H9 (cell line): ENCODE measurements around the gene DCUN1D5. TPM values are rescaled to one million over a fixed set of nuclear protein-coding genes. Genes with fewer than 3 reads are reported as not detected.

Experiments
- DNase-seq: peaks from one replicate; pipeline ENCODE4 v3.0.0-alpha.2; 2017
- H2AFZ ChIP-seq: one replicate; pipeline ENCODE4 v1.6.1; 2013; ENCODE audit warnings: mild to moderate bottlenecking, low read length, control low read depth, moderate library complexity
- H2AK5ac ChIP-seq: 2 replicates; pipeline ENCODE4 v1.6.1; 2013; ENCODE audit warnings: low read length, control low read depth, mixed read lengths; ENCODE audit not compliant: insufficient read length
- H2BK120ac ChIP-seq: one replicate; pipeline ENCODE4 v1.6.1; 2013; ENCODE audit warnings: low read depth, mild to moderate bottlenecking, low read length, control low read depth, inconsistent platforms; ENCODE audit not compliant: poor library complexity, severe bottlenecking
- H2BK12ac ChIP-seq: 2 replicates; pipeline ENCODE4 v1.6.1; 2013; ENCODE audit warnings: low read length, control low read depth, mixed read lengths, low read depth; ENCODE audit not compliant: insufficient read length
- H2BK15ac ChIP-seq: 2 replicates; pipeline ENCODE4 v1.6.1; 2013; ENCODE audit warnings: low read depth, low read length, control low read depth
- H2BK20ac ChIP-seq: one replicate; pipeline ENCODE4 v1.6.1; 2013; ENCODE audit warnings: low read depth, mild to moderate bottlenecking, low read length, control low read depth, inconsistent platforms; ENCODE audit not compliant: poor library complexity, severe bottlenecking
- H2BK5ac ChIP-seq: 2 replicates; pipeline ENCODE4 v1.6.1; 2013; ENCODE audit warnings: low read length, control low read depth, mixed read lengths; ENCODE audit not compliant: insufficient read length
- H3K14ac ChIP-seq: 2 replicates; pipeline ENCODE4 v1.6.1; 2013; ENCODE audit warnings: low read length, control low read depth; ENCODE audit not compliant: insufficient read depth
- H3K18ac ChIP-seq: 2 replicates; pipeline ENCODE4 v1.6.1; 2013; ENCODE audit warnings: low read depth, mild to moderate bottlenecking, mixed read lengths, low read length, control low read depth; ENCODE audit not compliant: insufficient read length
- H3K23ac ChIP-seq: 2 replicates; pipeline ENCODE4 v1.6.1; 2013; ENCODE audit warnings: low read length, control low read depth, mixed read lengths, low read depth; ENCODE audit not compliant: insufficient read length
- H3K23me2 ChIP-seq: 2 replicates; pipeline ENCODE4 v1.6.1; 2013; ENCODE audit warnings: low read depth, mild to moderate bottlenecking, mixed read lengths, low read length, control low read depth; ENCODE audit not compliant: insufficient read length, poor library complexity, severe bottlenecking
- H3K27ac ChIP-seq: 2 replicates; pipeline ENCODE4 v1.5.1; 2013; ENCODE audit warnings: low read length, control low read depth, mixed read lengths, low read depth; ENCODE audit not compliant: insufficient read length
- H3K27me3 ChIP-seq: 2 replicates; pipeline ENCODE4 v1.6.1; 2013; ENCODE audit warnings: low read length, control low read depth, inconsistent platforms; ENCODE audit not compliant: insufficient read depth
- H3K4ac ChIP-seq: 2 replicates; pipeline ENCODE4 v1.6.1; 2013; ENCODE audit warnings: low read depth, mild to moderate bottlenecking, control low read depth, inconsistent platforms, low read length, moderate library complexity
- H3K4me1 ChIP-seq: 2 replicates; pipeline ENCODE4 v1.6.1; 2013; ENCODE audit warnings: low read length, control low read depth, inconsistent platforms; ENCODE audit not compliant: insufficient read depth
- H3K4me2 ChIP-seq: 2 replicates; pipeline ENCODE4 v1.6.1; 2013; ENCODE audit warnings: low read length, control low read depth, mixed read lengths; ENCODE audit not compliant: insufficient read length, insufficient read depth
- H3K56ac ChIP-seq: 2 replicates; pipeline ENCODE4 v1.6.1; 2013; ENCODE audit warnings: low read depth, mild to moderate bottlenecking, mixed read lengths, low read length, control low read depth; ENCODE audit not compliant: insufficient read length
- H3K79me1 ChIP-seq: 2 replicates; pipeline ENCODE4 v1.6.1; 2013; ENCODE audit warnings: low read depth, mild to moderate bottlenecking, moderate library complexity, low read length, control low read depth, inconsistent platforms; ENCODE audit not compliant: insufficient read depth, poor library complexity, severe bottlenecking
- H3K79me2 ChIP-seq: 2 replicates; pipeline ENCODE4 v1.6.1; 2013; ENCODE audit warnings: low read length, control low read depth, inconsistent platforms; ENCODE audit not compliant: insufficient read depth
- H3K9ac ChIP-seq: 2 replicates; pipeline ENCODE4 v1.6.1; 2013; ENCODE audit warnings: low read length, control low read depth, mixed read lengths; ENCODE audit not compliant: insufficient read length; ENCODE audit errors: extremely low read depth
- H3K9me3 ChIP-seq: one replicate; pipeline ENCODE4 v1.6.1; 2013; ENCODE audit warnings: low read depth, low read length, inconsistent platforms; ENCODE audit not compliant: control insufficient read depth
- H3T11ph ChIP-seq: one replicate; pipeline ENCODE4 v1.6.1; 2013; ENCODE audit warnings: mild to moderate bottlenecking, low read length, control low read depth, inconsistent platforms
- H4K20me1 ChIP-seq: one replicate; pipeline ENCODE4 v1.6.1; 2013; ENCODE audit not compliant: control insufficient read depth, insufficient read length, insufficient read depth
- H4K5ac ChIP-seq: 2 replicates; pipeline ENCODE4 v1.6.1; 2013; ENCODE audit warnings: low read depth, mild to moderate bottlenecking, mixed read lengths, low read length, control low read depth; ENCODE audit not compliant: insufficient read length
- H4K8ac ChIP-seq: replicated peaks from 2 replicates; pipeline ENCODE4 v1.6.1; 2013; ENCODE audit warnings: low read length, control low read depth, mixed read lengths, low read depth; ENCODE audit not compliant: insufficient read length
- H4K91ac ChIP-seq: 2 replicates; pipeline ENCODE4 v1.6.1; 2013; ENCODE audit warnings: low read depth, mild to moderate bottlenecking, moderate library complexity, mixed read lengths, low read length, control low read depth; ENCODE audit not compliant: insufficient read length
- H3K27ac Mint-ChIP-seq, 3 experiments: 2 replicates in 2 of 3; 3 replicates in 1 of 3; pipeline ENCODE4 v1.8.0; 2020 to 2021; ENCODE audit warnings: mixed read lengths in 3 of 3, mild to moderate bottlenecking in 1 of 3, moderate library complexity in 1 of 3
- H3K27me3 Mint-ChIP-seq: 2 replicates; pipeline ENCODE4 v1.8.0; 2021; ENCODE audit warnings: low read depth, mild to moderate bottlenecking, moderate library complexity, mixed read lengths
- H3K36me3 Mint-ChIP-seq, 3 experiments: 2 replicates in 2 of 3; 3 replicates in 1 of 3; pipeline ENCODE4 v1.8.0; 2020 to 2021; ENCODE audit warnings: low read depth in 3 of 3, mixed read lengths in 3 of 3; ENCODE audit not compliant: insufficient read depth in 1 of 3
- H3K4me1 Mint-ChIP-seq, 2 experiments: 2 replicates each; pipeline ENCODE4 v1.8.0; 2020; ENCODE audit warnings: mixed read lengths in 2 of 2
- H3K4me3 Mint-ChIP-seq, 2 experiments: 2 replicates in 1 of 2; 3 replicates in 1 of 2; pipeline ENCODE4 v1.8.0; 2020 to 2021; ENCODE audit warnings: mild to moderate bottlenecking in 2 of 2, mixed read lengths in 2 of 2, moderate library complexity in 1 of 2
- H3K9me3 Mint-ChIP-seq, 2 experiments: 2 replicates in 1 of 2; 3 replicates in 1 of 2; pipeline ENCODE4 v1.8.0; 2020; ENCODE audit warnings: mild to moderate bottlenecking in 2 of 2, mixed read lengths in 2 of 2, moderate library complexity in 1 of 2
- CTCF ChIP-seq: fragments of 200-600 bp; sonication (generic); conservative IDR thresholded peaks from 3 replicates; pipeline ENCODE4 v1.8.0; 2021; ENCODE audit warnings: antibody characterized with exemption, mild to moderate bottlenecking
- WGBS: extraction: QIAGEN DNeasy Blood & Tissue Kit; methylation state at CpG from one replicate; pipeline ENCODE4 v1.1.7; 2013; ENCODE audit warnings: missing lambda C conversion rate, low lambda C conversion rate, mixed read lengths; ENCODE audit not compliant: insufficient read length; ENCODE audit errors: extremely low coverage; 5-methylcytosine and 5-hydroxymethylcytosine counted together
- total RNA-seq: library from RNA; stranded (reverse); gene quantifications from 2 replicates; pipeline ENCODE4 v1.2.1, GENCODE V29; 2021

The DCUN1D5 gene
- total RNA-seq, 1 experiment from 2014 or later: 86.7 TPM

GRCh38 chr11:103114836-103115235, 22.9 kb upstream of the DCUN1D5 start:
- Histone ChIP-seq H2AFZ (no peak overlapping the region), H3K4me2 (no peak overlapping the region)
- no peak for TF ChIP-seq CTCF

More at GRCh38 chr11:103114836-103115235, 22.9 kb upstream of the DCUN1D5 start:
- H3K9me3 Mint-ChIP-seq: no peaks in the 10 kb centered on the region
- no peak overlapping the region for H3K14ac ChIP-seq
- H3K9me3 ChIP-seq: no peaks in the 10 kb centered on the region
- H4K8ac ChIP-seq: no peak overlapping the region
- no peaks in the 10 kb centered on the region for H4K20me1 ChIP-seq
- no peak overlapping the region for H3T11ph ChIP-seq
- H2BK5ac ChIP-seq: no peak overlapping the region
- H3K4me1 Mint-ChIP-seq: peaks cover 0 to 2% of the 10 kb centered on the region in 2 experiments; a peak in 1 of 4 replicates
- no peaks in the 10 kb centered on the region for H3K79me2 ChIP-seq
- H3K4me3 Mint-ChIP-seq: no peak overlapping the region
- H3K4ac ChIP-seq: no peak overlapping the region
- no peak overlapping the region for H4K5ac ChIP-seq
- no peak overlapping the region for H2AK5ac ChIP-seq
- H3K36me3 Mint-ChIP-seq: peaks cover 9 to 15% (median 10%) of the 10 kb centered on the region in 3 experiments; a peak in 6 of 7 replicates
- no peak overlapping the region for H2BK120ac ChIP-seq
- no peak overlapping the region for H3K23ac ChIP-seq
- no CpG with 5 or more reads among the region's 4 CpGs for WGBS
- no peak overlapping the region for H2BK15ac ChIP-seq
- H3K27me3 Mint-ChIP-seq: no peaks in the 10 kb centered on the region
- H3K27ac Mint-ChIP-seq: no peak overlapping the region
- no peak for DNase-seq
- H3K9ac ChIP-seq: no peak overlapping the region
- no peak overlapping the region for H3K27ac ChIP-seq
- H3K56ac ChIP-seq: no peak overlapping the region
- no peaks in the 10 kb centered on the region for H3K23me2 ChIP-seq
- no peak overlapping the region for H2BK12ac ChIP-seq
- no peak overlapping the region for H2BK20ac ChIP-seq
- H3K79me1 ChIP-seq: no peaks in the 10 kb centered on the region
- no peaks in the 10 kb centered on the region for H3K4me1 ChIP-seq
- H3K18ac ChIP-seq: no peak overlapping the region
- no peaks in the 10 kb centered on the region for H3K27me3 ChIP-seq
- no peak overlapping the region for H4K91ac ChIP-seq
